HepG2 (cell line): ENCODE results near the gene BEST2. TPM values are rescaled to one million over a fixed set of nuclear protein-coding genes. Genes with fewer than 3 reads are reported as not detected.
A peak's percentile ranks its signal among the peaks of the same experiment; 100 is the strongest.

Experiments
- ATAC-seq: fragments of 200-7000 bp; cut with Tn5 transposase; 3 replicates; pipeline ENCODE4 v1.9.1; 2020; ENCODE audit warnings: mild to moderate bottlenecking, moderate library complexity
- BruUV-seq: library from RNA; stranded (reverse); fragments of 400-500 nt; replicated peaks from 2 replicates; lab custom pipeline; 2021; lab: Mats Ljungman, UMichigan
- CTCF ChIA-PET: fragments of 300-600 bp; formaldehyde crosslinking; extraction: SDS; loops from one replicate; lab custom pipeline; 2021; ENCODE audit warnings: low total read pairs, inconsistent platforms, low intra/inter-chr PET ratio; lab: Yijun Ruan, JAX
- POLR2A ChIA-PET: fragments of 350-600 bp; sonication (Branson Sonifier 250); formaldehyde crosslinking; loops from one replicate; lab custom pipeline; 2020; ENCODE audit warnings: antibody characterized with exemption, inconsistent platforms; lab: Yijun Ruan, JAX
- DNase-seq: peaks from one replicate; pipeline ENCODE4 v3.0.0-alpha.2; 2015; ENCODE audit warnings: low spot score
- FAIRE-seq: peaks from 3 replicates; lab custom pipeline; 2011; peaks lifted over from hg19 to GRCh38; lab: Jason Lieb, UNC
- H2AFZ ChIP-seq: one replicate; pipeline ENCODE4 v1.6.1; 2011; ENCODE audit warnings: low read length, inconsistent platforms
- H3K27ac ChIP-seq: fragments of 300-600 bp; 3 replicates; pipeline ENCODE4 v1.8.0; 2011; ENCODE audit warnings: mixed run types, mild to moderate bottlenecking, mixed read lengths, low read length, inconsistent platforms; ENCODE audit not compliant: insufficient read depth; ENCODE audit errors: extremely low read length
- H3K27me3 ChIP-seq, 2 experiments: fragments of 200-600 bp in 1 of 2; 2 replicates in 1 of 2; 3 replicates in 1 of 2; pipeline versions ENCODE4 v1.6.0 to v1.8.0; 2011; ENCODE audit warnings: low read length in 2 of 2, mild to moderate bottlenecking in 2 of 2, moderate library complexity in 2 of 2, inconsistent platforms in 1 of 2; ENCODE audit not compliant: insufficient read depth in 2 of 2, control insufficient read depth in 1 of 2
- H3K36me3 ChIP-seq, 2 experiments: fragments of 200-600 bp in 1 of 2; replicated peaks in 1 of 2; 2 replicates in 1 of 2; 3 replicates in 1 of 2; pipeline versions ENCODE4 v1.5.1 to v1.8.0; 2011; ENCODE audit warnings: low read length in 2 of 2, inconsistent platforms in 1 of 2; ENCODE audit not compliant: insufficient read depth in 2 of 2, control insufficient read depth in 1 of 2
- H3K4me1 ChIP-seq: 2 replicates; pipeline ENCODE4 v1.5.1; 2012; ENCODE audit warnings: low read length, inconsistent platforms; ENCODE audit not compliant: insufficient read depth
- H3K4me2 ChIP-seq: 2 replicates; pipeline ENCODE4 v1.6.0; 2011; ENCODE audit warnings: low read depth, low read length, inconsistent platforms
- H3K4me3 ChIP-seq, 3 experiments: fragments of 200-600 bp in 1 of 3; sonication (generic), shearing (Covaris generic) in 1 of 3; replicated peaks in 1 of 3; 2 replicates each; pipeline ENCODE4 v1.5.1; 2011 to 2016; ENCODE audit warnings: low read length in 3 of 3, inconsistent platforms in 2 of 3, low read depth in 2 of 3, mild to moderate bottlenecking in 2 of 3, control low read depth in 1 of 3, mixed read lengths in 1 of 3; ENCODE audit not compliant: insufficient read depth in 1 of 3
- H3K79me2 ChIP-seq: one replicate; pipeline ENCODE4 v1.6.1; 2011; ENCODE audit warnings: low read length, inconsistent platforms; ENCODE audit not compliant: insufficient read depth
- H3K9ac ChIP-seq: 2 replicates; pipeline ENCODE4 v1.6.0; 2011; ENCODE audit warnings: mild to moderate bottlenecking, low read depth, low read length, inconsistent platforms; ENCODE audit not compliant: insufficient read depth
- H3K9me3 ChIP-seq: 2 replicates; pipeline ENCODE4 v1.5.1; 2012; ENCODE audit warnings: mild to moderate bottlenecking, low read length
- H4K20me1 ChIP-seq: 2 replicates; pipeline ENCODE4 v1.6.0; 2011; ENCODE audit warnings: inconsistent platforms, mild to moderate bottlenecking, low read length, moderate library complexity; ENCODE audit not compliant: insufficient read depth
- CCDC6 ChIP-seq: sonication (generic); formaldehyde crosslinking; IDR thresholded peaks from 2 replicates; pipeline ENCODE4 v1.8.1; 2022; ENCODE audit warnings: mild to moderate bottlenecking, missing genetic modification reagents, moderate library complexity
- CREB1 ChIP-seq, 2 experiments: fragments of 450-650 bp in 1 of 2; IDR thresholded peaks; 2 replicates each; pipeline ENCODE4 v1.6.1; 2016 to 2017; ENCODE audit warnings: control low read depth in 1 of 2, mild to moderate bottlenecking in 1 of 2, missing compliant biosample characterization in 1 of 2, missing genetic modification characterization in 1 of 2
- HDAC2 ChIP-seq: sonication (generic); formaldehyde crosslinking; IDR thresholded peaks from 2 replicates; pipeline ENCODE4 v1.4.0; 2020; ENCODE audit warnings: missing genetic modification reagents
- HOXA9 ChIP-seq: sonication (generic); formaldehyde crosslinking; IDR thresholded peaks from 2 replicates; pipeline ENCODE4 v1.8.1; 2022; ENCODE audit warnings: missing genetic modification reagents, mild to moderate bottlenecking, moderate library complexity, borderline replicate concordance
- NONO ChIP-seq, 2 experiments: fragments of 450-650 bp in 1 of 2; sonication (generic) in 1 of 2; formaldehyde crosslinking in 1 of 2; IDR thresholded peaks in 1 of 2; conservative IDR thresholded peaks in 1 of 2; 2 replicates each; pipeline versions ENCODE4 v1.6.1 to v1.8.0; 2017 to 2022; ENCODE audit warnings: mild to moderate bottlenecking in 1 of 2, missing genetic modification reagents in 1 of 2, moderate library complexity in 1 of 2
- SPEN ChIP-seq: sonication (generic); formaldehyde crosslinking; IDR thresholded peaks from 2 replicates; pipeline ENCODE4 v1.5.1; 2020; ENCODE audit warnings: low read depth, mild to moderate bottlenecking, missing genetic modification reagents
- ZC3H13 ChIP-seq: sonication (generic); formaldehyde crosslinking; IDR thresholded peaks from 2 replicates; pipeline ENCODE4 v1.8.1; 2023; ENCODE audit warnings: mild to moderate bottlenecking, missing genetic modification reagents, moderate library complexity
- ZNF589 ChIP-seq: sonication (generic); formaldehyde crosslinking; conservative IDR thresholded peaks from 2 replicates; pipeline ENCODE4 v1.8.0; 2022; ENCODE audit warnings: mild to moderate bottlenecking, moderate library complexity, missing genetic modification reagents
- whole genome bisulfite sequencing: methylation state at CpG from one replicate; pipeline ENCODE4 v1.1.6; 2017; ENCODE audit warnings: low lambda C conversion rate; 5-methylcytosine and 5-hydroxymethylcytosine counted together
- in situ Hi-C: cut with HindIII; loops from 2 replicates; pipeline ENCODE4 v1.10.0; 2017; ENCODE audit warnings: low pct_unique_long_range_greater_than_20kb; ENCODE audit not compliant: extremely low pct_ligation_motif_present
- intact Hi-C: fragments of 100-400 bp; cut with micrococcal nuclease; formaldehyde crosslinking; loops from one replicate; pipeline ENCODE4 v1.10.0; 2022; ENCODE audit not compliant: unreplicated experiment
- polyA plus RNA-seq, 8 experiments: library from polyadenylated mRNA; depleted of rRNA in 3 of 8; stranded (reverse) in 7 of 8; unstranded in 1 of 8; fragments of >200 nt; fragmentation: Illumina TruSeq in 4 of 8; extraction: Trizol in 4 of 8; gene quantifications; 2 replicates each; pipeline versions ENCODE4 v1.2.1 to v1.2.3, GENCODE V29; 2011 to 2016; ENCODE audit warnings: low read depth in 4 of 8, missing spikeins in 1 of 8, mixed read lengths in 1 of 8; ENCODE audit not compliant: insufficient read depth in 1 of 8
- total RNA-seq, 5 experiments: library from RNA; depleted of rRNA; stranded (reverse); fragments of >200 nt; fragmentation: Illumina TruSeq; extraction: Trizol; gene quantifications; 2 replicates each; pipeline ENCODE4 v1.2.3, GENCODE V29; 2016; ENCODE audit warnings: low read depth in 1 of 5
- TF ChIP-seq, protein P1 (sequence below): sonication (generic); formaldehyde crosslinking; IDR thresholded peaks from 2 replicates; pipeline ENCODE4 v1.5.0; 2020; ENCODE audit warnings: missing genetic modification reagents
- TF ChIP-seq, protein P2 (sequence below): IDR thresholded peaks from 2 replicates; pipeline ENCODE4 v1.6.1; 2012; ENCODE audit warnings: low read depth, low read length, improper control_type of control experiment
- TF ChIP-seq, protein P3 (sequence below): sonication (generic); formaldehyde crosslinking; IDR thresholded peaks from 2 replicates; pipeline ENCODE4 v1.8.0; 2022; ENCODE audit warnings: mild to moderate bottlenecking, missing genetic modification reagents, moderate library complexity
- TF ChIP-seq, protein P4 (sequence below): sonication (generic); formaldehyde crosslinking; IDR thresholded peaks from 2 replicates; pipeline ENCODE4 v1.8.1; 2023; ENCODE audit warnings: mild to moderate bottlenecking, moderate library complexity, missing genetic modification reagents

BEST2 gene
- total and polyA plus RNA-seq, 2 of the 13 experiments (the other 11 are each of a cell fraction or from before 2014, with no cell fraction given) = not detected

DNA sequence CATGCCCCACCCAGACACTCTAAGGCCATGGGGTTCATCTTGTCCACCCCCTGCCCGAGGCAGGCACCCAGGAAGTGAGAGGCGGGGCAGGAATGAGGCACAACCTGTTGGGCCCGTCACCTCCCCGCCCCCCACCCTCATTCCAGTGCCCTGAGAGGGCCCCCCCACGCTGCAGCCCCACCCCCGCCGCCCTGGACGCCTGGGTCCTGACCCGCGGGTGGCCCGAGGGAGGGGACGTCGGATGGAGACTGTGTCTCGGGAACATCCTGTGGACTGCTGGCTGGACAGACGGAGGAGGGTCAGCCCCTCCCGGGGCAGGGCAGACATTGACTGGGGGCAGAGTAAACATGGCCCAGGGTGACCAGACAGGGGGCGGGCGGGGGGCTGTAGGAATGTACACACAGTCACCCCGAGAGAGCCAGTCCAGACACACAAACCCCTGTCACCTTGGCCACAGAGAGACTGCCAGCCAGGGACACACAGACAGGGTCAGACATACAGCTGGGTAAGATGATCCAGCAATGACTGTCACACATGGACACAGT lies 32.3 kb downstream of the BEST2 start (continued):
- TF ChIP-seq, protein P1, sequence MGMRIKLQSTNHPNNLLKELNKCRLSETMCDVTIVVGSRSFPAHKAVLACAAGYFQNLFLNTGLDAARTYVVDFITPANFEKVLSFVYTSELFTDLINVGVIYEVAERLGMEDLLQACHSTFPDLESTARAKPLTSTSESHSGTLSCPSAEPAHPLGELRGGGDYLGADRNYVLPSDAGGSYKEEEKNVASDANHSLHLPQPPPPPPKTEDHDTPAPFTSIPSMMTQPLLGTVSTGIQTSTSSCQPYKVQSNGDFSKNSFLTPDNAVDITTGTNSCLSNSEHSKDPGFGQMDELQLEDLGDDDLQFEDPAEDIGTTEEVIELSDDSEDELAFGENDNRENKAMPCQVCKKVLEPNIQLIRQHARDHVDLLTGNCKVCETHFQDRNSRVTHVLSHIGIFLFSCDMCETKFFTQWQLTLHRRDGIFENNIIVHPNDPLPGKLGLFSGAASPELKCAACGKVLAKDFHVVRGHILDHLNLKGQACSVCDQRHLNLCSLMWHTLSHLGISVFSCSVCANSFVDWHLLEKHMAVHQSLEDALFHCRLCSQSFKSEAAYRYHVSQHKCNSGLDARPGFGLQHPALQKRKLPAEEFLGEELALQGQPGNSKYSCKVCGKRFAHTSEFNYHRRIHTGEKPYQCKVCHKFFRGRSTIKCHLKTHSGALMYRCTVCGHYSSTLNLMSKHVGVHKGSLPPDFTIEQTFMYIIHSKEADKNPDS (CRISPR knock-in tag) = no peak

DNA sequence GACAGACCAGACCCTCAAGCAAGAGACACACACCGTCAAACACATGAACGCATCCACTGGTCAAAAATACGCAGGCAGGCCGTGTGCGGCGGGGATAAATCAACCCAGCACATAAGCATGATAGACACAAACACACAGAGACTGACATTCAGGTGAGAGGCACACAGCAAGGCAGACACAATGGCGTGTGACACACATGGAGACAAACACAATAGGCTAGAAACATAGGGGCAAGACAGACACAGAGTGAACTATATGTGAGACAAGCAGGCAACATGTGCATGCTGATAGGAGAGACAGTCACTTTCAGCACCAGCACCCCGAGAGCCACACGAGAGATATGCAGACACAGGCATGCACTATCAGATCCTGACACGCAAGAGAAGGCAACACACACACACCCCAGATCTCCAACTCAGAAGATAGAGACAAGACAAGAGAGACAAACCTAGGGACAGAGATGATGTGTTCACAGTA lies 32.8 kb downstream of the BEST2 start:
- intact Hi-C loops (no loop called here), in situ Hi-C loops (no loop called here)
- Histone ChIP-seq H2AFZ (no peak overlapping the region), H3K27me3 (no peaks in the 10 kb centered on the region; a peak in 3 of 5 replicates), H3K4me3 (0 out of 6 replicates have a peak overlapping the region, but pooled peaks of 1 of the 3 experiments have one; percentile 73), H3K27ac (no peak overlapping the region), H3K36me3 (no peaks in the 10 kb centered on the region), H3K79me2 (no peaks in the 10 kb centered on the region), H3K4me1 (peaks cover 85% of the 10 kb centered on the region), H3K9ac (no peak overlapping the region), H3K9me3 (no peaks in the 10 kb centered on the region), H4K20me1 (no peaks in the 10 kb centered on the region), H3K4me2 (peak overlapping the region; percentile 92; the same call in 1 of the 2 replicates)
- ChIA-PET CTCF (no interaction called here), POLR2A (interaction anchor here (1.0 to 3.9 kb wide), 2 partner anchors 8 to 24 kb away, joined by 3 to 38 read pairs; partner anchors contain the start of gene JUNB)
- BruUV-seq = no TSS peak
- FAIRE-seq (no peak), DNase-seq (no peak), ATAC-seq (peak; percentile 4; the same call in 1 of the 3 replicates)
- 4% methylated on average over 10 of the region's 10 CpGs for WGBS
- TF ChIP-seq HOXA9 (CRISPR knock-in tag) (no peak), ZC3H13 (0 out of 2 replicates have a peak, but pooled peaks have one; percentile 48), CCDC6 (CRISPR knock-in tag) (no peak; the same call in 1 of the 2 replicates), SPEN (CRISPR knock-in tag) (0 out of 2 replicates have a peak, but pooled peaks have one; percentile 21), ZNF589 (CRISPR knock-in tag) (0 out of 2 replicates have a peak, but pooled peaks have one; percentile 46), NONO (IDR thresholded peaks at IDR 0.05) (no peak), NONO (CRISPR knock-in tag; conservative IDR thresholded peaks at IDR 0.05) (0 out of 2 replicates have a peak, but pooled peaks have one; percentile 41), HDAC2 (CRISPR knock-in tag) (no peak), CREB1 (IDR thresholded peaks at IDR 0.05) (0 out of 2 replicates have a peak, but pooled peaks have one; percentile 6), CREB1 (CRISPR knock-in tag; IDR thresholded peaks at IDR 0.05) (no peak)
- TF ChIP-seq, protein P2, sequence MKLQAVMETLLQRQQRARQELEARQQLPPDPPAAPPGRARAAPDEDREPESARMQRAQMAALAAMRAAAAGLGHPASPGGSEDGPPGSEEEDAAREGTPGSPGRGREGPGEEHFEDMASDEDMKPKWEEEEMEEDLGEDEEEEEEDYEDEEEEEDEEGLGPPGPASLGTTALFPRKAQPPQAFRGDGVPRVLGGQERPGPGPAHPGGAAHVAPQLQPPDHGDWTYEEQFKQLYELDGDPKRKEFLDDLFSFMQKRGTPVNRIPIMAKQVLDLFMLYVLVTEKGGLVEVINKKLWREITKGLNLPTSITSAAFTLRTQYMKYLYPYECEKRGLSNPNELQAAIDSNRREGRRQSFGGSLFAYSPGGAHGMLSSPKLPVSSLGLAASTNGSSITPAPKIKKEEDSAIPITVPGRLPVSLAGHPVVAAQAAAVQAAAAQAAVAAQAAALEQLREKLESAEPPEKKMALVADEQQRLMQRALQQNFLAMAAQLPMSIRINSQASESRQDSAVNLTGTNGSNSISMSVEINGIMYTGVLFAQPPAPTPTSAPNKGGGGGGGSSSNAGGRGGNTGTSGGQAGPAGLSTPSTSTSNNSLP = no peak
- TF ChIP-seq, protein P3, sequence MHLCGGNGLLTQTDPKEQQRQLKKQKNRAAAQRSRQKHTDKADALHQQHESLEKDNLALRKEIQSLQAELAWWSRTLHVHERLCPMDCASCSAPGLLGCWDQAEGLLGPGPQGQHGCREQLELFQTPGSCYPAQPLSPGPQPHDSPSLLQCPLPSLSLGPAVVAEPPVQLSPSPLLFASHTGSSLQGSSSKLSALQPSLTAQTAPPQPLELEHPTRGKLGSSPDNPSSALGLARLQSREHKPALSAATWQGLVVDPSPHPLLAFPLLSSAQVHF (CRISPR knock-in tag) = 0 out of 2 replicates have a peak, but pooled peaks have one; percentile 40
- TF ChIP-seq, protein P4, sequence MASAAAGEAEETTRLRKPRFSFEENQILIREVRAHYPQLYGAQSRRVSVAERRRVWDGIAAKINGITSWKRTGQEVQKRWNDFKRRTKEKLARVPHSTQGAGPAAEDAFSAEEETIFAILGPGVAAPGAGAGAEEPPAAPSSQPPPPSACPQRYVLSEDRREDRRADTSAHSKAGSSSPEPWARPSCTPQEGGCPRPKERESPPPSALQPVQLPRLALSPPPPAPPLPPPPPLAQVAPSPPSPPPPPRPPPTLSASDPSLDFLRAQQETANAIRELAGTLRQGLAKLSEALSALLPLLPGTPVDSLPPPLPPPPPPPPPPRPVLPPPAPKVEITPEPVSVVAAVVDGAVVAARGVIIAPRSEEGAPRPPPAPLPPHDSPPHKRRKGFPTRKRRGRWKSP (CRISPR knock-in tag) = 0 out of 2 replicates have a peak, but pooled peaks have one; percentile 27
